ENCODE results near the gene ABHD12B.

The ABHD12B gene, protein sequence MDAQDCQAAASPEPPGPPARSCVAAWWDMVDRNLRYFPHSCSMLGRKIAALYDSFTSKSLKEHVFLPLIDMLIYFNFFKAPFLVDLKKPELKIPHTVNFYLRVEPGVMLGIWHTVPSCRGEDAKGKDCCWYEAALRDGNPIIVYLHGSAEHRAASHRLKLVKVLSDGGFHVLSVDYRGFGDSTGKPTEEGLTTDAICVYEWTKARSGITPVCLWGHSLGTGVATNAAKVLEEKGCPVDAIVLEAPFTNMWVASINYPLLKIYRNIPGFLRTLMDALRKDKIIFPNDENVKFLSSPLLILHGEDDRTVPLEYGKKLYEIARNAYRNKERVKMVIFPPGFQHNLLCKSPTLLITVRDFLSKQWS

GRCh38 chr14:50871914-50872732 lies at the start of gene ABHD12B:
Gene ABHD12B (plus strand): TSS chr14:50872053. CDS start chr14:50872175, 122 bp downstream.
- no peak for DNase-seq

- no peak for DNase-seq
Measured at GRCh38 chr14:50822501-50823042, 49.3 kb upstream of the ABHD12B start.

- DNase-seq: peak; percentile 11
Measured at GRCh38 chr14:50823051-50823761, 48.6 kb upstream of the ABHD12B start.

GRCh38 chr14:50823762-50824636 lies 47.9 kb upstream of the ABHD12B start:
- DNase-seq: no peak

DNA sequence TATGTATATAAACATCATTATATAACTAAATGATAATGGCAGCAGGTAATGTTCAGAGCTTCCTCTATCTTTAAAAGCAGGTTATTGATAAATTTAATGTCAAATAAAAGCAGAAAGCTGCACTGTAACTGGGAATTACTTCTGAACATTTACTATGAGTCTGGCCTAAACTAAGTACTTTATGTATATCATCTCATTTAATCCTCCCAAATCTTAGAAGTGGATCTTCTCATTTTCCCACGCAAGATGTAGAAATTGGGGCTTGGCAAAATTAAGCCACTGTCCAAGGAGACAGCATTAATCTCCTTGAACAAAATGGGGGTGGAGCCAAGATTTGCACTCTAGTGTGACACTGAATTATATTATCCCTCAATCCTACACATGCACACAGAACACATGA lies 46.5 kb upstream of the ABHD12B start:
- DNase-seq: no peak

- no peak for DNase-seq
Measured at GRCh38 chr14:50826681-50827080, 45.2 kb upstream of the ABHD12B start.

- DNase-seq: no peak
Measured at GRCh38 chr14:50828721-50829488, 42.9 kb upstream of the ABHD12B start.

GRCh38 chr14:50829489-50830043 lies 42.3 kb upstream of the ABHD12B start:
- DNase-seq: no peak

DNA sequence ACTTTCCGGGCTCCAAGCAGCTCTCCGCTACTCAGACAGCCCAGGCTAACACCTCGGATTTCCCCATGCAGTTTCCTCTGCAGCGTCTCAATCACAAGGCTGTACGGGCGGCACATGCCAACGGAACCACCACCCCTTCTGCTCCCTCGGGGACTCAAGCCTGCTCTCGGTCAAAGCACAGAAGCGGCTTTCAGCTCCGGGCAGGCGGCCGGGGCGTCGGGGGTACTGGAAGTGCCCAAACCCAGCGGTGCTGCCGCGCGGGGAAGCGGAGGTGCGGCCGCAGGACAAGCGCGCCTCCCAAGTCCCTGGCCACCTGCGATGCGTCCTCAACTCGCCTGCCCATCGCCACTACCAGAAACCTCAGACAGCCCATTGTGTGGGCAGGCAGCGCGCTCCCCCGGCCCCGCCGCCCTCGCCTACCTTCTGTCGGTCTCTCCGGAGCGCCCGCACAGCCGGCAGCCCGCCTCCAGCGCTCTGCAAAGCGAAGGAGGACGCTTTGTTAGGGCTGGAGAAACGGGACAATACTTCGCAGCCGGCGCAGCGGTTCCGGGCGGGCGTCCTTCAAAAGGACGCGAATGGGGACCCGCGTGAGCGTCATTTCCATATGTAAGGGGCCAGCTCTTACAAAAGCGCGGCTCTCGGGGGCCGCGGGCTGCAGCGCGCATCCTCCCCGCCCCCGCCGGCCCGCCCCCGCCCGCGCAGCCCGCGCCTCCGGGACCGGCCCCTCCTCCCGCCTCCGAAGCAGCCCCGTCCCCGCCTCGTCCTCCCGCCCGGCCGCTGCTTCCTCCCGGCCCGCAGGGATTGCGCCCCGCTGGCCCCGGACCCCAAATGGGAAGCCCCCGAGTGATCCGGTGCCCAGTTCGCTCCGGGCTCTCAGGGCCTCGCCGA lies 41.6 kb upstream of the ABHD12B start:
- DNase-seq: peak; percentile 62

DNA sequence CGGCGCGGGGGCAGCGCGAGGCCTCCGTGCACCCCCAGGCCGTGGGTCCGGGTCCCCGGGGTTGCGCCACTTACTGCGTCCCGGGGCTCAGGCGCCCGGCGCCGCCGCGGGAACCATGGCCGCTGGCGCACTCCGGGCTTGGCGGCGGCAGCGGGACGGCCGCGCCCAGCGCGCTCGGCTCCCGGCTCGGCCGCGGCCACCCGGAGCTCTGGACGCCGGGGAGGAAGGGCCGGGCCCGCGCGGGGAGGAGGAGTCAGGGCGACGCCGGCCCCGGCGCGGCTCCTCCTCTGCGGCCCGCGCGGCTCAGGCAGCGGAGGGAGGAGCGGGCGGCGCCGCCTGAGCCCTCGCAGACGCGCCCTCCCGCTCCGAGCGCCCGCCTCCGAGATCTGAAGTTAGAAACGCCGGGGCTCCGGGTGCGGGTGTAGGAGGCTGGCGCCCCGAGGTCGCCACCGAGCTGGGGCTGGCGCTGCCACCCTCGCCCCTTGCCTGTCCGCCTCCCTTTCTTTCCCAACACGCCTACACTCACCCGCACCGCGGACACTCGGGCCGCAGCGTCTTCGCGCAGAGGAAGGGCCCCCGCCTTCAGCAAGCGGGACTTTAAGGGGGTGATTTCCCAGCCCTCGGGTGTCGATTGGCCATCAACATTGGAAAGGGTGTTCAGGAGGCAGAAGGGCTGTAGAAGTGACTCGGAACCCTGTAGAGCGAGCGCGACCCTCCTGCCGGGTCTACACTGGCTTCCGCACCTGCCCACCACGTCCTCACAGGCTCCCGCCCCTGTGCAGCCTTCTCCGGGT lies 40.7 kb upstream of the ABHD12B start, which contains the start of gene NIN:
Gene NIN, minus strand, starts transcription at position 231 of the 794 bp plus-strand sequence. CDS start 9,106 bp downstream, outside the sequence.
- peak; percentile 80 for DNase-seq

- no peak for DNase-seq
Measured at GRCh38 chr14:50831726-50832168, 40.1 kb upstream of the ABHD12B start.

DNA sequence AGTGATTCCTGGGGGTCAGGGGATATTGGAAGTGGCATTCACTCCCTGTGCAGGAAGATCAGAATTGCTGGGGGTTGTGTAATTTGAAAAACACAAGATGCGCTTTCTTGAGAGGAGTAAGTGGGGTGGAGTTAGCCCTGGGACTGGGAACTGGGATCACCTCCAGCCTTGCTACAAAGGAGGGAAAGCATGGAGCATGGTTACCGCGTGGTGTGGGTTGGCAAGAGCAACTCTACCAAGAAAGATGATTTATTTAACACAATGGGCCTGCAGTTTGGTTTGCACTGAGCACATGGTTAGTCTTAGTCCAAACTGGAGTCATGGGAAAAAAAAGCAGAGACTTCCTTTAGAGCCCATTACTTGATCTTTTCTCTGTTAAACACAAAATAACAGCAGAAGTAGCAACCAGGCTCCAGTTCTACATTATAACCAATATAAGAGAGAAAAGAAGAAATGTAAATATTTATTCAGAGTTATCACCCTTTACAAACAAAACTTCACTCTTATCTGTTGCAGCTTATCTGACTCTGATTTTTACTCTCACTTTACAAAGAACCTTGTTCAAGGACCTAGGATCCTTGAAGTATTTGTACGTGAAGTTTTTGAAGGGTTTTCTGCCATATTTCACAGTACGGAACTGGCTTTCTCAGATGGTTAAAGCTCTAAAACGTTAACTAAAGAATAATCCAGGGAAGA lies 38.8 kb upstream of the ABHD12B start:
- DNase-seq: no peak

- no peak for DNase-seq
Measured at GRCh38 chr14:50834802-50835276, 37.0 kb upstream of the ABHD12B start.

GRCh38 chr14:50835280-50835679 lies 36.6 kb upstream of the ABHD12B start:
- DNase-seq: no peak

DNA sequence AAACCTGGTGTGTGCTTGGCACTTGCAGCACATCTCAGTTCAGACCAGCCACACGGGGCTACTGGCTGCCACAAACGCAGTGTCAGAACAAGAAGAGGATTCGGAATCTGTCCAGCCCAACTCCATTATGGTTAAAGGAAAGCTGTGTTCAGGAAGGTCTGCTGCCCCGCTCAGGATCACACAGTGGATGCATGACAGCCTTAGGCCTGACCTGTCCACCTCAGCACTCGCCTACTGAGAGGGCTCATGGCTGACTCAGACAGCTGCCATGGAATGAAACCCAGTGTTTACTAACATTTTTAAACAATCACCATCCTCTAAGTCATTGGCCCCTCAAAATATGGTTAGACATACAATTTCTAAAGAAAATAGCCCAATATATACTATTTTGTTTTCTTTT lies 35.3 kb upstream of the ABHD12B start:
- DNase-seq: no peak

GRCh38 chr14:50837271-50837670 lies 34.6 kb upstream of the ABHD12B start:
- no peak for DNase-seq

GRCh38 chr14:50837850-50838470 lies 33.9 kb upstream of the ABHD12B start:
- no peak for DNase-seq

GRCh38 chr14:50839048-50839447 lies 32.8 kb upstream of the ABHD12B start:
- DNase-seq: no peak
